Epithelial cell of esophagus (primary cell): ENCODE data around the gene CLDN8.

Experiments
- DNase-seq: peaks from one replicate; pipeline ENCODE4 v3.0.0; 2010; ENCODE audit warnings: low read depth
- H3K4me3 ChIP-seq: 2 replicates; pipeline ENCODE4 v1.5.1; 2011; ENCODE audit warnings: mild to moderate bottlenecking, low read length, control low read depth
- CTCF ChIP-seq: IDR thresholded peaks from 2 replicates; pipeline ENCODE4 v1.5.1; 2011; ENCODE audit warnings: low read depth, mild to moderate bottlenecking, low read length, control low read depth, inconsistent platforms; ENCODE audit not compliant: insufficient read depth; ENCODE audit errors: missing control alignments

Gene CLDN8

GRCh38 chr21:30232011-30232410, 16.1 kb upstream of the CLDN8 start:
- H3K4me3 ChIP-seq: no peak overlapping the region
- no peak for TF ChIP-seq CTCF
- peak; percentile 50 for DNase-seq

- TF ChIP-seq CTCF: no peak
- no peak overlapping the region for H3K4me3 ChIP-seq
- DNase-seq: peak; percentile 99
Observed at GRCh38 chr21:30227633-30228404, 11.9 kb upstream of the CLDN8 start.

- no peak for DNase-seq
- no peak overlapping the region for H3K4me3 ChIP-seq
- no peak for TF ChIP-seq CTCF
Observed at GRCh38 chr21:30227128-30227527, 11.2 kb upstream of the CLDN8 start.

GRCh38 chr21:30223596-30223995, 7.7 kb upstream of the CLDN8 start:
- TF ChIP-seq CTCF: no peak
- DNase-seq: no peak
- H3K4me3 ChIP-seq: no peak overlapping the region

- no peak for DNase-seq
- no peak overlapping the region for H3K4me3 ChIP-seq
- no peak for TF ChIP-seq CTCF
Observed at GRCh38 chr21:30222724-30223123, 6.8 kb upstream of the CLDN8 start.

GRCh38 chr21:30211071-30211470, 4.8 kb downstream of the CLDN8 start:
- no peak overlapping the region for H3K4me3 ChIP-seq
- DNase-seq: no peak
- TF ChIP-seq CTCF: no peak

- peak; percentile 43 for TF ChIP-seq CTCF
- peak; percentile 39 for DNase-seq
- H3K4me3 ChIP-seq: no peak overlapping the region
Observed at GRCh38 chr21:30209601-30210000, 6.3 kb downstream of the CLDN8 start.
